ENCODE results near the gene PRELID1. TPM values are rescaled to one million over a fixed set of nuclear protein-coding genes. Genes with fewer than 3 reads are reported as not detected.

PRELID1 gene
- total RNA-seq, 1 donor from 2014 or later, result 196 TPM

- Histone ChIP-seq H3K9me3 (ENCODE audit: insufficient read depth, low read depth, low read length) (no peaks in the 10 kb centered on the region), H3K9ac (ENCODE audit: low read length) (no peak overlapping the region), H3K4me2 (ENCODE audit: low read length) (no peak overlapping the region), H3K27ac (ENCODE audit: low read depth, low read length) (no peak overlapping the region), H4K20me1 (ENCODE audit: insufficient read depth, low read length) (peaks cover 3% of the 10 kb centered on the region), H3K36me3 (ENCODE audit: insufficient read depth, low read length) (peaks cover 27% of the 10 kb centered on the region), H3K4me3 (ENCODE audit: insufficient read depth, low read depth, low read length) (no peak overlapping the region), H3K79me2 (ENCODE audit: insufficient read depth, low read length) (no peaks in the 10 kb centered on the region), H3K27me3 (ENCODE audit: insufficient read depth, low read length) (no peaks in the 10 kb centered on the region), H3K4me1 (ENCODE audit: insufficient read depth, low read length) (no peaks in the 10 kb centered on the region), H2AFZ (ENCODE audit: low read depth, low read length) (no peak overlapping the region)
- H3K27ac Mint-ChIP-seq (ENCODE audit: unreplicated experiment), result no peak overlapping the region
- H3K27me3 Mint-ChIP-seq (ENCODE audit: low read depth, unreplicated experiment), result no peaks in the 10 kb centered on the region
- peaks cover 22% of the 10 kb centered on the region for H3K36me3 Mint-ChIP-seq (ENCODE audit: low read depth, unreplicated experiment)
- no peak overlapping the region for H3K4me3 Mint-ChIP-seq (ENCODE audit: unreplicated experiment)
- peaks cover 5% of the 10 kb centered on the region for H3K4me1 Mint-ChIP-seq (ENCODE audit: low read depth, unreplicated experiment)
- no peak for TF ChIP-seq CTCF (IDR thresholded peaks at IDR 0.05; ENCODE audit: insufficient read depth, low read depth, low read length)
- TF ChIP-seq EZH2 (IDR thresholded peaks at IDR 0.05; ENCODE audit: insufficient read depth, low read length), result no peak
- no peaks in the 10 kb centered on the region for H3K9me3 Mint-ChIP-seq (ENCODE audit: unreplicated experiment)
- no peak for FAIRE-seq
- DNase-seq (ENCODE audit: low read depth), result no peak
These were observed 42.6 kb upstream of the PRELID1 start for GRCh38 chr5:177260961-177261360.

GRCh38 chr5:177261510-177261909, 42.1 kb upstream of the PRELID1 start:
- no peaks in the 10 kb centered on the region for H3K4me1 ChIP-seq (ENCODE audit: insufficient read depth, low read length)
- H3K27ac ChIP-seq (ENCODE audit: low read depth, low read length), result no peak overlapping the region
- no peak for DNase-seq (ENCODE audit: low read depth)
- no peak overlapping the region for H3K9ac ChIP-seq (ENCODE audit: low read length)
- Mint-ChIP-seq H3K27me3 (ENCODE audit: low read depth, unreplicated experiment) (no peaks in the 10 kb centered on the region), H3K4me1 (ENCODE audit: low read depth, unreplicated experiment) (peaks cover under 1% of the 10 kb centered on the region), H3K4me3 (ENCODE audit: unreplicated experiment) (no peak overlapping the region), H3K9me3 (ENCODE audit: unreplicated experiment) (no peaks in the 10 kb centered on the region), H3K36me3 (ENCODE audit: low read depth, unreplicated experiment) (peaks cover 28% of the 10 kb centered on the region), H3K27ac (ENCODE audit: unreplicated experiment) (no peak overlapping the region)
- no peaks in the 10 kb centered on the region for H4K20me1 ChIP-seq (ENCODE audit: insufficient read depth, low read length)
- no peak overlapping the region for H2AFZ ChIP-seq (ENCODE audit: low read depth, low read length)
- H3K9me3 ChIP-seq (ENCODE audit: insufficient read depth, low read depth, low read length), result no peaks in the 10 kb centered on the region
- no peak for FAIRE-seq
- TF ChIP-seq EZH2 (IDR thresholded peaks at IDR 0.05; ENCODE audit: insufficient read depth, low read length), result no peak
- no peak for TF ChIP-seq CTCF (IDR thresholded peaks at IDR 0.05; ENCODE audit: insufficient read depth, low read depth, low read length)
- H3K36me3 ChIP-seq (ENCODE audit: insufficient read depth, low read length), result peaks cover 31% of the 10 kb centered on the region
- no peaks in the 10 kb centered on the region for H3K79me2 ChIP-seq (ENCODE audit: insufficient read depth, low read length)
- H3K4me3 ChIP-seq (ENCODE audit: insufficient read depth, low read depth, low read length), result no peak overlapping the region
- H3K27me3 ChIP-seq (ENCODE audit: insufficient read depth, low read length), result no peaks in the 10 kb centered on the region
- H3K4me2 ChIP-seq (ENCODE audit: low read length), result no peak overlapping the region

- Histone ChIP-seq H3K4me2 (ENCODE audit: low read length) (no peak overlapping the region), H3K36me3 (ENCODE audit: insufficient read depth, low read length) (peaks cover 29% of the 10 kb centered on the region), H3K27me3 (ENCODE audit: insufficient read depth, low read length) (no peaks in the 10 kb centered on the region), H3K9me3 (ENCODE audit: insufficient read depth, low read depth, low read length) (no peaks in the 10 kb centered on the region), H3K79me2 (ENCODE audit: insufficient read depth, low read length) (no peaks in the 10 kb centered on the region), H3K4me3 (ENCODE audit: insufficient read depth, low read depth, low read length) (no peak overlapping the region), H4K20me1 (ENCODE audit: insufficient read depth, low read length) (no peaks in the 10 kb centered on the region), H3K4me1 (ENCODE audit: insufficient read depth, low read length) (no peaks in the 10 kb centered on the region), H3K9ac (ENCODE audit: low read length) (no peak overlapping the region), H3K27ac (ENCODE audit: low read depth, low read length) (no peak overlapping the region), H2AFZ (ENCODE audit: low read depth, low read length) (no peak overlapping the region)
- Mint-ChIP-seq H3K27me3 (ENCODE audit: low read depth, unreplicated experiment) (no peaks in the 10 kb centered on the region), H3K4me1 (ENCODE audit: low read depth, unreplicated experiment) (no peaks in the 10 kb centered on the region), H3K9me3 (ENCODE audit: unreplicated experiment) (no peaks in the 10 kb centered on the region), H3K4me3 (ENCODE audit: unreplicated experiment) (no peak overlapping the region), H3K36me3 (ENCODE audit: low read depth, unreplicated experiment) (peaks cover 22% of the 10 kb centered on the region), H3K27ac (ENCODE audit: unreplicated experiment) (no peak overlapping the region)
- DNase-seq (ENCODE audit: low read depth) (no peak), FAIRE-seq (no peak)
- TF ChIP-seq EZH2 (IDR thresholded peaks at IDR 0.05; ENCODE audit: insufficient read depth, low read length), result no peak
- no peak for TF ChIP-seq CTCF (IDR thresholded peaks at IDR 0.05; ENCODE audit: insufficient read depth, low read depth, low read length)
These were observed 39.4 kb upstream of the PRELID1 start for GRCh38 chr5:177264178-177264577.

All from astrocyte (in vitro differentiated cells and primary cell).